NCI-H1417 treated with DMSO at 0.1 percent for 48 hours (cell line): Measurements from ENCODE around the gene FMNL1.

Experiments
- DNase-seq: peaks from one replicate; lab custom pipeline; 2025; lab: John Stamatoyannopoulos, UW

FMNL1 gene

GRCh38 chr17:45256114-45256966 lies 34.7 kb downstream of the FMNL1 start:
- no peak for DNase-seq

DNA sequence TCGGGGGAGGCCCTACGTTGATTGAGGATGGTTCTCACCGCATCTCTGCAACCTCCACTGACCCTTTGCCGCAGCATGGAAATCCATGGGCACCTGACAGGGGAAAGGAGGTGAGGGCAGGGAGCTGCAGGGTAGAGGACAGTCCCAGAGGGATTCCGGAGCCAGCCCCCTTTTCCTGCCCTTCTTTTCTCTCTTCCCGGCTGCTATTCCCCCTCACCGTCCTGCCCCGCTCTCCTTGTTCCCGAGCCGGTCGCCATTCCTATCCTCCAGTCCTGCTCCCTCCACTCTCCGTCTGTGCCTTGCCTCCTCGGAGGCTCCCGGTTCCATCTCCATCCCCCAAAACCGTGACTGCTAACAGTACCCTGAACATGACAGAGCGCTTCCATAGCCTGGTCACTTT lies 35.4 kb downstream of the FMNL1 start:
- DNase-seq, result no peak

DNA sequence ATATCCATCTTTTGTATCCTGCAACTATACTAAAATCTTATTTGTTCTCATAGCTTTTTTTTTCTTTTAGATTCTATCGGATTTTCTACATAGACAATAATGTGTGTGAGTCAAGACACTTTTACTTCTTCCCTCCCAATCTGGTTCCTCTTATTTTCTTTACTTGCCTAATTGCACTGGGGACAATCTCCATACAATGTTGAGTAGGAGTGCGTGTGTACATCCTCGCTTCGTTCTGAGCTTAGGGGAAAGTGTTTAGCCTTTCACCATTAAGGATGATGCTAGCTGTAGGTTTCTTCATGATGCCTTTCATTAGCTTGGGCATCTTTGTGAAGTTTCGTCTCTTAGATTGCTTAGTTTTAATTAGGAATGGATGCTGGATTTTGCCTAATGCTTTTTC lies 37.3 kb downstream of the FMNL1 start:
- no peak for DNase-seq

GRCh38 chr17:45260204-45260783 lies 38.6 kb downstream of the FMNL1 start:
- no peak for DNase-seq

DNA sequence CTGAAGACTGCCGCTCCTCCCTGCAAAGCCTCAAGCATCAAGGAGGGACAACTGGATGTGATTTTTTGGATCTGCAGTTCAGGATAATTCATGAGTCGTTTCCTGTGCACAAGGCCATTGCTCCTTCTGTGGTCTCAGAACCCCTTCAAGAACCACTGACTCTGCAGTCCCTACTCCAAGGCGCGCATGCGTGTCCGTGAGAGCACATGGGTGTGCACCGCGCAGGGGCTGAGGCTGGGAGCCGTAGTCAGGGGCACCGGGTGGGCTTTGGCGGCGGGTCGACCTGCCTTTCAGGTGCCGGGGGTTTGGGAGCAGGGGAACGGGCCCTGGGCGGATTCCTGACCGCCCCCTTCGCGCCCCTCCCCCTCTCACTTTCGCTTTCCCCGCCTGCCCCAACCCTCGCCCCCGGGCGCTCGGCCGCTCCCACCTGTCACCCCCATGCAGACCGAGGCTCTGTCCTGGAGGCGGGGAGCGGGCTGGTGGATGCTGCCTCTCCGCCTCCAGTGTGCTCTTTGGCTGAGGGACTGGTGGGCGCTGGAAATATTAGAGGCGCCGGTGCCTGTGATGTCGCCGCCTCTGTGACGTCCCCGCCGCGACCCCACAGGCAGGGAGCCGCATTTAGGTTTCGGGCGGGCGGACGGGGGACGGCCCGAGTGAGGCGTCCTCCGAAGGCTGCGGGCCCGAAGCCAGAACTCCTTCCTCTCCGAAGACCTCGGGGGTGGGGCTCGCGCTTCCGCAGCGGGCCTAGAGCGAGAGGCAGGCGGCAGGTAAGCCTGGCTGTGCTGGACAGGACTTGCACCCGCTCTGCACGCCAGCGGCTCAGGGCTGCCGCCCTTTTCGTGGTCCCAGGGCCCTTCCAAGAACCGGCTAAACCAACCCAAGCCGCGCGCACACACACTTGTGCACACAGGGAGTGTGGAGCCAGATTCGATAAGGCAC lies 40.2 kb downstream of the FMNL1 start, which contains the start of gene SPATA32:
Gene SPATA32 (minus strand): TSS at position 518 of the 939 bp plus-strand sequence. CDS start 78 bp downstream, at position 440.
- DNase-seq, result no peak

DNA sequence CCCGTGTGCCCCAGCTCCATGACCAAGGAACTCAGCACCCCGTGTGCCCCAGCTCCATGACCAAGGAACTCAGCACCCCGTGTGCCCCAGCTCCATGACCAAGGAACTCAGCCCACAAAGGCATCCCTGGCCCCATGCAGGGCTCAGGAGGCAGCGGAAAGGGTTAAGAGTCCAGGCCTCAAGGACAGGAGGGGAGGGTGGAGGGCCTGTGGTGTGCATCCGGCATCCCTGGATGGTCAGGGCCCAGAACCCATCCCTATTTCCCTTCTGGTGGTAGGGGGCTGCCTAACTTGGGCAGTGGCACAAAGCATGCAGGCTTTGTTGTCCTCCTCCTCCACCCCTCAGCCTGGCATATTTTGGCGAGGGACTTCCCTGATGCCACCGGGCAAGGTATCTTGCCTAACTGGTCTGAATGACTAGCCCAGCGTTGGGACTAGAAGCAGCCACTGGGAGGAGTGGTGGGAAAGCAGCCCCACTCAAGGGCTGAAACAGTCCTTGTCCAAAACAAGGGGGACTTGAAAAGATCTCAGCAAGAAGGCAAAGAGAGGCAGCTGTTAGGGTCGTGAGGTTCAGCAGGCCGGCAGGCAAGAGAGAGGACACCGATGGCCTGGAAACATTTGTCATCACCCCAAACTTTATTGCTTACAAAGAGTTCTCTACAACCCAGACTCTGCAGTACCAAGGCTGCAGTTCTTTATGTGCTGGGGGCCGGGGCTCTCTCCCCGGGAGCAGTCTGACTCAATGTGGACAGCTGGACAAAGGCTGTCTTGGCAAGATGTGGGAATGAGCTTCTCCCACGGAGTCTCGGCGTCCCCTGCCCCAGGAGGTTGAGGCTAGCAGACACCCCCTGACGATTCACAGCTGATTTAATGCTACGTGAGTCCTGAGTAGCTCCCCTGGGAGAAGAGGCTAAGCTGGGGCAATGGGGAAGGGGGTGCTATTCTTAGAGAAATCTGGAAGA lies 41.1 kb downstream of the FMNL1 start:
- DNase-seq, result no peak

GRCh38 chr17:45263477-45263860 lies 41.8 kb downstream of the FMNL1 start:
- no peak for DNase-seq

DNA sequence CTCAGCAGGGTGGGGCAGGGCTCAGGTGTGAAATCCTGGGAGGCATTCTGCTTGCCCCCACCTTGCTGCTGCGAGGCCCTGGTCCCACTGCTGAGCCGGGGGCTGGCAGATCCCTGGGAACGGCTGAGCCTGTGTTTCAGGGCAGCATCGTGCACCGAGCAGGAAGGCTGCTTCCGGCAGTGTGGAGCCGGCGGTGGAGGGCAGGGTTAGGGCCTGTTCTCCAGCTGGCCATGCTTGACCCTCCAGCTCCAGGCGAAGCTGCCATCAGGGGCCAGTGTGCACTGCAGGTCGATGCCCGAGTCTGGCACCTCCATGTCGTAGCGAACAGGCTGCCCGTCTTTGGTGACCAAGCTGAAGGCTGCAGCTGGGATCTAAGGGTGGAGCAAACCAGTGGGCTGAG lies 42.7 kb downstream of the FMNL1 start:
- DNase-seq, result no peak

GRCh38 chr17:45264988-45265387 lies 43.3 kb downstream of the FMNL1 start:
- DNase-seq, result no peak

- DNase-seq, result no peak
Measured at GRCh38 chr17:45265821-45266220, 44.1 kb downstream of the FMNL1 start.

- DNase-seq, result no peak
Measured at GRCh38 chr17:45266372-45266926, 44.8 kb downstream of the FMNL1 start.

GRCh38 chr17:45267436-45268055 lies 45.9 kb downstream of the FMNL1 start:
- no peak for DNase-seq

DNA sequence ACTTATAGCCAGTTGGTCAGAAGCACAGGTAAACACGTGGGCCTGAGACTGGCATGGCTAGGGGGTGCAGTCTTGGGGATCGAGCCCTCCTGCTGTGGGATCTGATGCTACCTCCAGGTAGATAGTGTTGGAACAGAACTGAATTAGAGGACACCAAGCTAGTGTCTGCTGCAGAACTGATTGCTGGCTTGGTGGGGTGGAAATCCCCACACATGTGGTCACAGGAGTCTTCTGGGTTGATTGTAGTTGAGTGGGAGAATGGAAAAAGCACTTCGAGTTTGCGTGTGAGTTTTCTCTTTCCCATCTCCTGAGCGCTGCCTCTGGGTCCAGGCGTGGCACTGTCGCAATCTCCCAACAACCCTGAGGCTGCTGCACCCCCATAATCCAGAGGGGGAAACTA lies 48.2 kb downstream of the FMNL1 start:
- no peak for DNase-seq

DNA sequence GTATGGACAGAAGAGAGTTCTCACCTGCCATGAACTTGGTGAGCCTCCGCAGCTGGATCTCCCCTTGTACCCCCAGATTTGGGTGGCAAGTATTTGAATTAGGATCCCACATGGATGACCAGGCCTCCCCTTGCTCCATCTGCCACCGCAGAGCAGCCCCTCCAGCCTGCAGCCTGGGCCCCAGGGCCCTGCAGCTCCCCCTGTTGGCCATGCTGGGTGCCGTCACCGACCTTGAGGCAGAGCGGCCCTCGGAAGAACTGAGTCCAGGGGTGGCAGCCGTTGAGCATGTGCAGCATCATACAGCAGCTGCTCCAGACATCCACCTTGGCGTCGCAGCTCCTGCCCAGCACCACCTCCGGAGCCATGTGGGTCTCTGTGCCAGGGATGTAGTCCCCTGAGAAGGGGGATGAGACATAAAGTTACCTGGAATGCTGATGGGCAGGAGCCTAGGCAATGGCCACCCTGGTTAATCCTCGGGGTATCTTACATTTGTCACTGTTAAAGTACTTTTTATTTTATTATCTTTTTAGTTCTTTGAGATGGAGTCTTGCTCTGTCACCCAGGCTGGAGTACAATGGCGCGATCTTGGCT lies 49.2 kb downstream of the FMNL1 start:
- DNase-seq, result no peak

DNA sequence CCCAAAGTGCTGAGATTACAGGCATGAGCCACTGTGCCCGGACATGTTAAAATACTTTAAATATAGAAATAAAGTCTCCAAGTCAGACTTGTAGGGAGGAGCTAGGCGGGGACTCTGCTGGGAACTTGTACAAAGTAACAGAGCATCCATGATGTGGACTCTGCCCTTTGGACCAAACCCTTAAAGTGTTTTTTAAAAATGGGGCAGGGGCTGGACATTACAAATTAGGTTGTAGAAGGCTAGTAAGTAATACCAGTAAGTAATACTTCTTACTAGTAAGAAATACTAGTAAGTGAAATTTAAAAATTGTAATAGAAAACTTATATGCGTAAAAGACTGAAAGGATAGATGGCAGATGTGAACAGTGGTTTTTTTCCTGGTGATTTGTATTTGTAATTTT lies 49.9 kb downstream of the FMNL1 start:
- no peak for DNase-seq

DNA sequence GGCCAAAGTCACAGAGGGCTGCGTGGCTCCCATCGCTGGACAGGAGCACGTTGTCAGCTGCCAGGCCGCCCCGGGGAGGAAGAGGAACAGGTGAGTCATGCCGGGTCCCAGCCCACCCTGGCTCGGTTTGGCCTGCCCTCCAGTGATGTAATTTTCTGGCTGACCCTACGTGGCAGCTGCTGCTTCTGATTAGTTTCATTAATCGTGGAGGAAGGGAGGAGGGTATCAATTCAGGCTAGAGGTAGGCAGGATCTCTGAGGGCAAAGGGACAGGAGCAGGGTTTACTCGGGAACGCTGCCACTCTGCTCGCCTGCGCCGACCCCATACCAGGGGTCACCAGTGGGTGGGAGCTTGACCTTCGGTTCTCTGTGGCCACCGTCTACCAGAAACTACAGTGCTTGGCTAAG lies 51.9 kb downstream of the FMNL1 start:
- DNase-seq, result no peak

DNA sequence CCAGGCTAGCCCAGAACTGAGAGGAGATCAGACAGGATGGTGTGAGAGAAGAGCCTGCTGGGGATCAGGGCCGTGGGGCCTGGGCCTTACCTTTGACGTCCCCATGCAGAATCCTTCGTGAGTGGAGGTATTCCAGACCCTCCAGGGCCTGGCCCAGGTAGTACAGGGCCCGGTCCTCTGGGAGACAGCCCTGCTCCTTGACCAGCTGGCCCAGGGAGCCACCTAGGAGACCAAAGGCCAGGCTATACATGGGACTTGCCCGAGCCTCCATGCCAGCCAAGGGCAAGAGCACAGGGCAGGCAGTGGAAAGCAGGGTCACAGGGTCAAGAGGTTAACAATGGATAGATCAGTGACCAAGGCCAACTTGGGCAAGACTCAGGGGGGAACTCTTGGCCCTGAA lies 52.3 kb downstream of the FMNL1 start:
- DNase-seq, result no peak

DNA sequence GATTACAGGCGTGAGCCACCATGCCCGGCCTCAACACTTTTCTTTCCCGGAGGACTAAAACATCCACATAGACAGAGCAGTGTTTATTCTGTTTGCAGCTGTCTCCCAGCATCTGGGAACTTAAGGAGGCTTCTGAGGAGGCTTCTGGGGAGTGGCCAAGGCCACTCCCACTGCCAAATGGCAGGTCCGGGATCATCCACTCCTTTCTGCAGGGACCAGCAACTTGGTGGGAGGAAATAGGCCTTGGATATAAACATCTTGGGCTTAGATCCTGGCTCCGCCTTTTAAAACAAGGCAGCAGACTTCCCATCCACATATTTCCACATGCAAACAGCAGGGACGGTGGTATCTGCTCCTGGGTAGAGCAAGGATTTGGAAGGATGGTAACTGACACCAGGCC lies 54.3 kb downstream of the FMNL1 start:
- DNase-seq, result no peak

- DNase-seq, result peak; percentile 45
Measured at GRCh38 chr17:45277216-45277849, 55.6 kb downstream of the FMNL1 start.

GRCh38 chr17:45277992-45278391 lies 56.3 kb downstream of the FMNL1 start:
- no peak for DNase-seq
